GM23248 (cell line): ENCODE results near the gene COPG1. TPM values are rescaled to one million over a fixed set of nuclear protein-coding genes. Genes with fewer than 3 reads are reported as not detected.

ENCODE experiments used
- DNase-seq: peaks from one replicate; pipeline ENCODE4 v3.0.0-alpha.2; 2015
- H2AFZ ChIP-seq: fragments of 200-600 bp; sonication (generic); 2 replicates; pipeline ENCODE4 v1.6.1; 2016; ENCODE audit warnings: antibody characterized with exemption
- H3F3A ChIP-seq: fragments of 200-600 bp; sonication (generic); 2 replicates; pipeline ENCODE4 v1.6.1; 2016; ENCODE audit warnings: mild to moderate bottlenecking, antibody characterized with exemption, mixed run types; ENCODE audit not compliant: insufficient read depth
- H3K27ac ChIP-seq: fragments of 200-600 bp; sonication (generic); 2 replicates; pipeline ENCODE4 v1.5.1; 2016; ENCODE audit warnings: mild to moderate bottlenecking
- H3K27me3 ChIP-seq: fragments of 200-600 bp; sonication (generic); replicated peaks from 2 replicates; pipeline ENCODE4 v1.6.1; 2016; ENCODE audit warnings: mild to moderate bottlenecking; ENCODE audit not compliant: insufficient read depth
- H3K36me3 ChIP-seq: fragments of 200-600 bp; sonication (generic); 2 replicates; pipeline ENCODE4 v1.6.1; 2016; ENCODE audit warnings: low read depth, mild to moderate bottlenecking
- H3K4me1 ChIP-seq: fragments of 200-600 bp; sonication (generic); 2 replicates; pipeline ENCODE4 v1.6.1; 2016; ENCODE audit warnings: mild to moderate bottlenecking; ENCODE audit not compliant: insufficient read depth
- H3K4me2 ChIP-seq: fragments of 200-600 bp; sonication (generic); one replicate; pipeline ENCODE4 v1.6.1; 2016; ENCODE audit warnings: mild to moderate bottlenecking; ENCODE audit not compliant: unreplicated experiment
- H3K4me3 ChIP-seq: fragments of 200-600 bp; sonication (generic); 2 replicates; pipeline ENCODE4 v1.5.1; 2016; ENCODE audit warnings: mild to moderate bottlenecking
- H3K79me2 ChIP-seq: fragments of 200-600 bp; sonication (generic); 2 replicates; pipeline ENCODE4 v1.6.1; 2016; ENCODE audit warnings: mild to moderate bottlenecking; ENCODE audit not compliant: insufficient read depth
- H3K9ac ChIP-seq: fragments of 200-600 bp; sonication (generic); 2 replicates; pipeline ENCODE4 v1.6.1; 2016; ENCODE audit warnings: mild to moderate bottlenecking
- H3K9me2 ChIP-seq: fragments of 200-600 bp; sonication (generic); 2 replicates; pipeline ENCODE4 v1.6.1; 2016; ENCODE audit warnings: mixed run types, mild to moderate bottlenecking, moderate library complexity; ENCODE audit not compliant: insufficient read depth
- H3K9me3 ChIP-seq: fragments of 200-600 bp; sonication (generic); one replicate; pipeline ENCODE4 v1.6.1; 2017; ENCODE audit warnings: low read depth
- H4K20me1 ChIP-seq: fragments of 200-600 bp; sonication (generic); 2 replicates; pipeline ENCODE4 v1.6.0; 2016; ENCODE audit not compliant: insufficient read depth
- EZH2 ChIP-seq: fragments of 200-600 bp; sonication (generic); IDR thresholded peaks from 2 replicates; pipeline ENCODE4 v1.6.1; 2018; ENCODE audit warnings: antibody characterized with exemption, mild to moderate bottlenecking; ENCODE audit not compliant: insufficient read depth, poor library complexity, severe bottlenecking
- EZH2phosphoT487 ChIP-seq: fragments of 200-600 bp; sonication (generic); IDR thresholded peaks from 2 replicates; pipeline ENCODE4 v1.6.1; 2018; ENCODE audit warnings: antibody characterized with exemption, moderate library complexity, mild to moderate bottlenecking, low read depth; ENCODE audit not compliant: insufficient read depth
- WGBS, 2 experiments: methylation state at CpG; one replicate each; pipeline ENCODE4 v1.1.6; 2015 to 2017; ENCODE audit warnings: low lambda C conversion rate in 2 of 2, low coverage in 1 of 2; ENCODE audit errors: missing lambda C conversion rate in 2 of 2; 5-methylcytosine and 5-hydroxymethylcytosine counted together
- in situ Hi-C: fragments of 300-500 bp; cut with MboI; formaldehyde crosslinking; loops from 2 replicates; pipeline ENCODE4 v1.15.0; 2020
- polyA plus RNA-seq: library from polyadenylated mRNA; unstranded; fragments of >200 nt; fragmentation: Nextera tagmentation; extraction: Ambion mirVana; gene quantifications from 2 replicates; pipeline ENCODE4 v1.2.1, GENCODE V29; 2016
- total RNA-seq: library from RNA; depleted of rRNA; stranded (reverse); fragments of >200 nt; shearing (Covaris generic); gene quantifications from 2 replicates; pipeline ENCODE4 v1.2.3, GENCODE V29; 2014

The COPG1 gene
- total and polyA plus RNA-seq, 2 experiments from 2014 or later = 254 to 298 TPM

- Histone ChIP-seq H3F3A (peaks cover 37% of the 10 kb centered on the region), H3K27me3 (no peaks in the 10 kb centered on the region), H3K4me3 (peak overlapping the region; percentile 59), H3K79me2 (no peaks in the 10 kb centered on the region), H3K9ac (peak overlapping the region; percentile 77), H3K4me1 (peaks cover 40% of the 10 kb centered on the region), H2AFZ (peak overlapping the region; percentile 78), H3K9me3 (no peaks in the 10 kb centered on the region), H3K36me3 (no peaks in the 10 kb centered on the region), H3K27ac (peak overlapping the region; percentile 89), H3K9me2 (no peaks in the 10 kb centered on the region), H3K4me2 (peak overlapping the region; percentile 79), H4K20me1 (no peaks in the 10 kb centered on the region)
- peak; percentile 89 for DNase-seq
- 1% methylated on average over 9 of the region's 9 CpGs for WGBS, 2 experiments
- in situ Hi-C loops = no loop called here
- TF ChIP-seq EZH2phosphoT487 = no peak
- TF ChIP-seq EZH2 = no peak
Measured at GRCh38 chr3:129224984-129225393, 24.4 kb upstream of the COPG1 start.

- DNase-seq = peak; percentile 98
- peak overlapping the region; percentile 44 for H3K4me2 ChIP-seq
- in situ Hi-C loops = no loop called here
Measured at GRCh38 chr3:129226374-129226773, 23.0 kb upstream of the COPG1 start.

DNA sequence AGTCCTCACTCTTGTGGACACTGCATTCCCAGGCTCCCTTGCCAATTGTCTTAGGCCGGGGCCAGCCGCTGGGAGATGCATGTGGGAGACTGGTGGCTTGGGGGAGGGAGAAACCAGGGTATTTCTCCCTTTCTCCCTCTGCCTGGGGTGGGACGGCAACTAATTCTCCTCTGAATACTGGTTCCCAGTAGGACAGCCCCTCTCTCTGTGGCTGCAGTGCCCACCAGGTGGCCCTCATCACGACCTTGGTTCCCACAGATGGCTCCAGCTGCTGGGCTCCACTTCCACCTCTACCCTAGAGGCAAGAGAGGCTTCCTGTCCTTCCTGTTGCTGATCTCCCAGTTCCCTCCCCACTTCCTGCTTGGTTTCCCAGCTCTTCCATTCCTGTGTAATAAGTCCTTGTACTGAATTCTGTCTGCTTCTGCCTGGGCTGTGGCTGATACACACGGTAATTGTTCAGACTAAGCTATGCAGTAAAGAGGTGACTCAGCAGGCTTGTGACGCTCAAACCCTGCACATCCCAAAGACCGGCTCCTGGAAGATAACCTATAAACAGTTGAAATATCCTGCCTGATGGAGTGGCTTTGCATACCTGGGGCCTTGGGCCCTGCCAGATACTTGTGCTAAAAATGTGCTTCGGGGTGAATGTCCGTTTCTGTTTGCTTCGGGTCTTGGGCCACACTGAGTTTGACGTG is 20.4 kb upstream of the COPG1 start:
- Histone ChIP-seq H3K4me1 (peaks cover 55% of the 10 kb centered on the region), H3K36me3 (no peaks in the 10 kb centered on the region), H3K27me3 (no peaks in the 10 kb centered on the region), H3K9me3 (no peaks in the 10 kb centered on the region), H3F3A (peaks cover 51% of the 10 kb centered on the region), H3K4me2 (peak overlapping the region; percentile 38), H3K9ac (peak overlapping the region; percentile 51), H3K27ac (peak overlapping the region; percentile 88), H3K4me3 (no peak overlapping the region), H3K9me2 (no peaks in the 10 kb centered on the region), H3K79me2 (no peaks in the 10 kb centered on the region), H4K20me1 (no peaks in the 10 kb centered on the region), H2AFZ (peak overlapping the region; percentile 84)
- in situ Hi-C loops = no loop called here
- 65 to 66% methylated on average over 11 of the region's 11 CpGs for WGBS, 2 experiments
- peak; percentile 88 for DNase-seq
- no peak for TF ChIP-seq EZH2
- TF ChIP-seq EZH2phosphoT487 = no peak

More at GRCh38 chr3:129226374-129226773, 23.0 kb upstream of the COPG1 start:
- Histone ChIP-seq H3K4me1 (peaks cover 51% of the 10 kb centered on the region), H3K27ac (peak overlapping the region; percentile 89), H3K4me3 (no peak overlapping the region), H4K20me1 (no peaks in the 10 kb centered on the region), H3K36me3 (no peaks in the 10 kb centered on the region), H3K9me3 (no peaks in the 10 kb centered on the region), H3K9me2 (no peaks in the 10 kb centered on the region), H2AFZ (peak overlapping the region; percentile 70), H3K79me2 (no peaks in the 10 kb centered on the region), H3K9ac (peak overlapping the region; percentile 77), H3F3A (peaks cover 48% of the 10 kb centered on the region), H3K27me3 (no peaks in the 10 kb centered on the region)
- TF ChIP-seq EZH2phosphoT487 (no peak), EZH2 (no peak)
- 7 to 10% methylated on average over 6 of the region's 6 CpGs for WGBS, 2 experiments

DNA sequence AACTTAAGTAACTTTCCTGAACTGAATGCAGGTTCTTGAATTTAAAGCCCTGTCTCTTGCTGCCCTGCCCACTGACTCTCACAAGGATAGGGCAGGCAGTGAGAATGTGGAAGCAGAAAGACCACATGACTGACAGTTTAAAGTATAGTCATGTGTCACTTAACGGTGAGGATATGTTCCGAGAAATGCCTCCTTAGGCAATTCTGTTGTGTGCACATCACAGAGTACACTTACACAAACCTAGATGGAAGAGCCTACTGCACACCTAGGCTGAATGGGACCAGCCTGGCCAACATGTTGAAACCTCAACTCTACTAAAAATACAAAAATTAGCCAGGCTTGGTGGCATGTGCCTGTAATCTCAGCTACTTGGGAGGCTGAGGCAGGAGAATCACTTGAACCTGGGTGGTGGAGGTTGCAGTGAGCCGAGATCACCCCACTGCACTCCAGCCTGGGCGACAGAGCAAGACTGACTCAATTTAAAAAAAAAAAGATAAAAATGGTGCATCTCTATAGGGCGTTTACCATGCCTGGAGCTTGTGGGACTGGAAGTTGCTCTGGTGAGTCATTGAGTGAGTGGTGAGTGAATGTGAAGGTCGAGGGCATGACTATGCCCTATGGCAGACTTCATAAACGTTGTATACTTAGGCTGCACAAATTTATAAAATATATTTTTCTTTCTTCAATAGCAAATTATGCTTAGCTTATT is 18.9 kb upstream of the COPG1 start:
- 0 out of 2 replicates have a peak overlapping the region, but pooled peaks have one; percentile 7 for H2AFZ ChIP-seq

More for the DNA sequence above, 18.9 kb upstream of the COPG1 start:
- Histone ChIP-seq H3K79me2 (no peaks in the 10 kb centered on the region), H3K4me2 (peak overlapping the region; percentile 24), H3K9me2 (no peaks in the 10 kb centered on the region), H3K4me1 (peaks cover 43% of the 10 kb centered on the region), H3K4me3 (no peak overlapping the region), H3K9ac (peak overlapping the region; percentile 30; the same call in 1 of the 2 replicates), H3K27me3 (no peaks in the 10 kb centered on the region), H3K36me3 (no peaks in the 10 kb centered on the region), H3K9me3 (no peaks in the 10 kb centered on the region), H3K27ac (peak overlapping the region; percentile 81), H3F3A (peaks cover 39% of the 10 kb centered on the region), H4K20me1 (no peaks in the 10 kb centered on the region)
- DNase-seq = peak; percentile 96
- TF ChIP-seq EZH2 (no peak), EZH2phosphoT487 (no peak)
- in situ Hi-C loops = no loop called here
- whole genome bisulfite sequencing, 2 experiments = 22 to 25% methylated on average over 7 of the region's 7 CpGs
